Inflammatory macrophage (primary cell): ENCODE measurements around the gene SIGLEC10.
A peak's percentile ranks its signal among the peaks of the same experiment; 100 is the strongest.
"Not testable (repeated sequence)": the region's sequence is repeated elsewhere in the genome, so short reads cannot be mapped to it uniquely, and the experiment has no call there.

Source experiments
- DNase-seq, 2 donors: peaks; one replicate each; pipeline ENCODE4 v3.0.0-alpha.2; 2020 to 2022
- total RNA-seq, 18 experiments: gene quantifications; one replicate each; lab custom pipeline; 2026; ENCODE audit warnings: mixed read lengths in 6 of 18, inconsistent platforms in 2 of 18; lab: John Stamatoyannopoulos, UW

SIGLEC10 gene, protein sequence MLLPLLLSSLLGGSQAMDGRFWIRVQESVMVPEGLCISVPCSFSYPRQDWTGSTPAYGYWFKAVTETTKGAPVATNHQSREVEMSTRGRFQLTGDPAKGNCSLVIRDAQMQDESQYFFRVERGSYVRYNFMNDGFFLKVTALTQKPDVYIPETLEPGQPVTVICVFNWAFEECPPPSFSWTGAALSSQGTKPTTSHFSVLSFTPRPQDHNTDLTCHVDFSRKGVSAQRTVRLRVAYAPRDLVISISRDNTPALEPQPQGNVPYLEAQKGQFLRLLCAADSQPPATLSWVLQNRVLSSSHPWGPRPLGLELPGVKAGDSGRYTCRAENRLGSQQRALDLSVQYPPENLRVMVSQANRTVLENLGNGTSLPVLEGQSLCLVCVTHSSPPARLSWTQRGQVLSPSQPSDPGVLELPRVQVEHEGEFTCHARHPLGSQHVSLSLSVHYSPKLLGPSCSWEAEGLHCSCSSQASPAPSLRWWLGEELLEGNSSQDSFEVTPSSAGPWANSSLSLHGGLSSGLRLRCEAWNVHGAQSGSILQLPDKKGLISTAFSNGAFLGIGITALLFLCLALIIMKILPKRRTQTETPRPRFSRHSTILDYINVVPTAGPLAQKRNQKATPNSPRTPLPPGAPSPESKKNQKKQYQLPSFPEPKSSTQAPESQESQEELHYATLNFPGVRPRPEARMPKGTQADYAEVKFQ
- 2.0 to 18.6 (median 7.5) reads per million in 18 experiments for total RNA-seq

- peak; percentile 84 to 94 for DNase-seq
These were observed at the start of gene SIGLEC10 for GRCh38 chr19:51417107-51417809. SIGLEC10 (minus strand) TSS chr19:51417642; CDS start chr19:51417581, 61 bp downstream.

GRCh38 chr19:51466723-51467122 is 49.3 kb upstream of the SIGLEC10 start:
- peak in 1 of 2 donors; percentile 36 for DNase-seq

- not testable (repeated sequence) for DNase-seq
These were observed 46.6 kb upstream of the SIGLEC10 start for GRCh38 chr19:51463976-51464581.

- DNase-seq, result no peak
These were observed 45.2 kb upstream of the SIGLEC10 start for GRCh38 chr19:51462681-51463080.

DNA sequence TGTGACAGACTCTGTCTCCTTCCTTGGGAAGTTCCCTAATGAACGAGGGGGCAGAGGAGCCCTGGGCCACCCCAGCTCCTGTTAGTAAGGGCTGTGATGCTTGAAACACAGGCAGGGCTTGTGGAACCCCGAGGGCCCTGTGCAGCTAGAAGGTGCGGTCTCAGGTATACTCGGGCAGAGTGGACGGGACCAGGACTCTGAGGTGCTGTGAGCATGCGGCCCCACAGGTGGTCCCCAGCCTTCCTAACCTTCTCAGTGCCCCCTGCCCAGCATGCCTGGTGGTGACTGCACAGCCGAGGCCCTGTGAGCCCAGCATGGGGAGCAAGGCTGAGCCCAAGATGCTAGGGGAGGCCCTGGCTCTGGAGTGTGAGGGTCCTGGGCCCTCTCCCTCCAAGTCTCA is 44.8 kb upstream of the SIGLEC10 start:
- DNase-seq, result no peak

- peak; percentile 57 to 63 for DNase-seq
These were observed 44.3 kb upstream of the SIGLEC10 start for GRCh38 chr19:51461723-51462161.

DNA sequence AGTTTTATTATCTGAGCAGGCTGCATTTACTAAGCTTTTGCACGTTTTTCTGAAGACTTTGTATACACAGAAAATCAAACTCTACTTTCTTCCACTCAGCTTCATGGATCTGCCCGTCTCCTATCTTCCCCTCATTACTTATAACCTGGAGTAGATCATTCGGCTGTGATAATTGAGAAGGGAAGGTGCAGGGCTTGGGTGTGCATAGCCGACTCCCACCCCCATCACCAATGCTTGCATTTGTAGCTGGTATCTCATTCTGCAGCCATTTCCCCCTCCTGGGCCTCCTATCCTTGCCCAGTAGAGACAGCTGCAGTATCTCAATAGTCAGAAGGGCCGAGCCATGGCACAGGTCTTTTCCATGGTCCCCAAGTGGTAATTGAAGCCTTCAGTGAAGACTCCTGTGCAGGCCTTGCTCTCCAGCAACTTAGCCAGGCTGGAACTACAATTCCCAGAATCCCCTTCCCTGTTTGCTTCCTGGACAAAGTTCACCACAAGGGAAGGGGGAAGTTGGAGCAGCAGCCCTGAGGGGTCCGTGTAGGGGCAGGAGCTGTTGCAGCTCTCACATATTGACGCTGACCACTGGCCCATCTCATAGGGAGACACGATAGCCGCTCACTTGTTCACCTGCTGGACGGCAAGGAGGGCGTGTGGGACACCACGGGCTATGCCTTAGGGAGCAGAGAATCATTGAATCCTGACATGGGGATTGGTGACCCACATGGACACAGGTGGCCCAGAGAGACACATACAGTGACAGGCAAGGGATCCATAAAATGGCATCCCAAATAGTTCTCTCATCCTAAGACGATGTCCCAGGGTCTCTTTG is 42.9 kb upstream of the SIGLEC10 start:
- peak; percentile 45 for DNase-seq

DNA sequence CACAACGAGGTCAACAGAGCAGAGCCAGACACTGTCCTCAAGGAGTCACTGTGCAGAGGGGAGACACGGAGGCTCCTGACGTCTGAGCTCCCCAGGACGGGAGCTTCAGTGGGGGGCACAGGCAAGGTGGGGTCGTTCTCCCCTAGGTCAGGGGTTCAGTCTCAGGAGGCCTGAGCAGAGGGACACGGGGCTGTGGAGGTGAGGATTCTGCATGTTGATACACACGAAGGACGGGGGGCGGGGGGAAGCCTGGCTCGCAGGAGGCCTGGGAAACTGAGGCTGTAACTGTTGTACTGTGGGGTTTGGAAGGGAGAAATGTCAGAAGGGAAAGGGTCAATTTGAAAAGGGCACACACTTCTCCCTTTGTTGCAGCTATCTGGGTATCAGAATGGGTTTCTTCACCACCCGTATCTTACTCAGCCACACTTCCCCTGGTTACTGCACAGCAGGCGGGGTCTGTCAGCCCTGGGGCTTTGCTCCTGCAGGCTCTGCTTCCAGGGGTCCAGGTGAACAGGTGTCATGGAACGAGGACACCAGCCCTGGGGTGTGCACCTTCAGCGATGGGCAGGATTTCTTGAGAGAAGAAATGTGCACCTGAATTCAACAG is 41.6 kb upstream of the SIGLEC10 start:
- no peak for DNase-seq

- no peak for DNase-seq
These were observed 40.7 kb upstream of the SIGLEC10 start, which contains the start of gene SIGLEC8 for GRCh38 chr19:51458051-51458645. SIGLEC8 (minus strand) TSS chr19:51458454; CDS start chr19:51458387, 67 bp downstream.

DNA sequence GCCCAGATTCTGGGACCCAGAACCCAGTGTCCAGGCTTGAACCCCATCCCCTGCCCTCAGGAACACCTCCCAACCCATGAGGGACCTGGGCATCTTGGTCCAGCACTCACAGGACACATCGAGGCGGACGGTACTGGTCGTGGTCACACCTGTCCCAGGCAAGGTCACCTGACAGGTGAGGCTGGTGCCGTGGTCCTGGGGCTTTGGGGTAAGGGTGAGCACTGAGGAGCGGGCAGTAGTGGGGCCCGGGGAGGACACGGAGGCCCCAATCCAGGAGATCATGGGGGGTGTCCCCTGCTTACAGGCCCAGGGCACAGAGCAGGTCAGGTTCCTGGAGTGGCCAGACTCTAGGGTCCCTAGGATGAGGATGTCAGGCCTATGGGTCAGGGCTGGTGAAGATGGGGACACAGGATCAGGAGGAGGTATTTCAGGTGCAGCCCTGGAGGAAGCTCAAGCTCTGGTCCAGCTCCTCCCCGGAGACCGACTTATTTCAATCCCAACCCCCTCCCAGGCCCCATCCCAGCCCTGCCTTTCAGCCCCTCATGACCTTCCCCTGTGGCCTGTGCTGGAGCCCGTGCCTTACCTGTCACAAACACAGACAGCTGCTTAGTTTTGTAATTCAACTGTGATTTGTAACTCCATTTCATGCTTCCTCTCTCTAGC is 40.0 kb upstream of the SIGLEC10 start:
- no peak for DNase-seq

GRCh38 chr19:51456541-51457290 is 39.3 kb upstream of the SIGLEC10 start:
- no peak for DNase-seq

- DNase-seq, result no peak
These were observed 33.4 kb upstream of the SIGLEC10 start for GRCh38 chr19:51450730-51451307.

DNA sequence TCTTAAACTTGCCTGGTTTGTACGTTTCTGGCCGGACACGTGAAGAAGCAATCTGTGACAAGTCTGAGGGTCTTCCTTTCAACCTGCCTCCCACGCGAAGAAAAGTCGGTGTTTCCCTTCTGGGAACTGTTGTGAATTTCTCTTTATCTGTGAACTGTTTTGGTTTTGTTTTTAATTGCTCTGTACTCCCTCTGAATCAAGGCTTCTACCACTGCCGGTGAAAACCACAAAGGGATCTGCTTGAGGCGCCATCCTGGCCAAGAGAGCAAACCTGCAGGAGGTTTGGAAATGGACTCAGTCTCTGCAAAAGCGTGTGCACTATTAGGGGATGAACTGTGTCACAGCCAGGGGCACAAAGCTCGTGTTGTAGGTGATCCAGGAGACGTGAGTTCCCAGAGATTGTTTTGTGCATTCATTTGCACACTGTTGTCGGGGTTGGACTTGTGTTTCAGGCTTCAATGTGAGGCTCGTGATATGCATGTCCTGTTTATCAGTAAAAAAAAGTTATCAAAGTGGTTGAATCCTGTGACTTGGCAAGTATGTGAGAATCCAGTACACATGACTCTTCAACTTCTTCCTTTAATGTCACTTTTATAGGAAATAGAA is 31.1 kb upstream of the SIGLEC10 start:
- no peak for DNase-seq

DNA sequence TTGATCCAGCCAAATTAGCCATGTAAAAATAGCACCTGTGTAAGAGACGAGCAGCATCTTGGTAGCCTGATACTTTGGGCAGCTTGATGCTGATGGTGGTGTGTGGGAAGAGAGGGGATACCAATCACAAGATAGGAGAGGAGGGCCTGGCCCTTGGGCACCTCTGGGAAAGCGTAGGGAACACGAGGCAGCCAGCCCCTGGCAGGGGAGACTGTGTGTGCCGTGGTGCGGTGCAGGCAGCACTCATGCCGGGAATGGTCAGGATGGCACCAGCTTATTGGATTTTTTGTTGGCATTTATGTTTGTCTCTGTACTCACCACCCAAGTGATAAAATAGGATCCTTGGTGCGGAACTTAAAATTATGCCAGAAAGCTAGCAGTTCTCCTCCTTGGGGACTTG is 30.6 kb upstream of the SIGLEC10 start:
- DNase-seq, result no peak

- not testable (repeated sequence) for DNase-seq
These were observed 30.1 kb upstream of the SIGLEC10 start for GRCh38 chr19:51447510-51447909.

- peak; percentile 23 to 57 for DNase-seq
These were observed 24.3 kb upstream of the SIGLEC10 start for GRCh38 chr19:51441410-51442390.

DNA sequence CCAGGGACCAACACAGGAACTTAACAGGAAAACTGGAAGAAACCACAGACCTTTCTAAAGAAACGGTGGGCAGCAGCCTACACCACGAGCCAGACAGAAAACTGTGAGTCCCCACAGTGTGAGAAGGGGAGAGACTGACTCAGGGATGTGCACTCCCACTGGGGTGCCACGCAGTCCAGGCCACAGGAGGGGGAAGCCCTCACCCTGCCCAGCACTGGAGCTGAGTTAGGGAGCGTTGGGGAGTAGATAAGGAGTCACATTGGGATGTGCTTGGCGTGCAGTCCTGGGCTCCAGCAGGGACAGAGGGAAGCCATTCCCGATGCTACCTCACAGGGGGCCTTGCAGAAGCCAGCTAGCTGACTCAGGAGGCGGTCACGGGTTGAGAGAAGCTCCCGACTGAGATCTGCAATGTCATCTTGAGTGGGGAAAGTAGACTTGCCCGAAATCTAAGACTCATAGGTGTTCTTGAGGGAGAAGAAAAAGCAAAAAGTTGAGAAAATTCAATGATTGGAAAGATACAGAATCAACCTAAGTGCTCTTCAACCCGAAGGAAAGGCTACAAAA is 23.5 kb upstream of the SIGLEC10 start:
- peak in 1 of 2 donors; percentile 65 for DNase-seq
